PC-9 (cell line): ENCODE data around the gene TLX2. TPM values are rescaled to one million over a fixed set of nuclear protein-coding genes. Genes with fewer than 3 reads are reported as not detected.

Experiments
- BruUV-seq: library from RNA; stranded (reverse); fragments of 400-500 nt; replicated peaks from 2 replicates; lab custom pipeline; 2021; lab: Mats Ljungman, UMichigan
- CTCF ChIA-PET: fragments of 300-600 bp; sonication (Branson Sonifier 250); formaldehyde crosslinking; loops from one replicate; lab custom pipeline; 2022; ENCODE audit warnings: antibody characterized with exemption; lab: Charles Lee
- POLR2A ChIA-PET: fragments of 300-600 bp; sonication (Branson Sonifier 250); formaldehyde crosslinking; loops from one replicate; lab custom pipeline; 2022; ENCODE audit warnings: antibody characterized with exemption; ENCODE audit not compliant: unreplicated experiment; lab: Charles Lee
- DNase-seq, 2 experiments: peaks; one replicate each; pipeline versions ENCODE4 v3.0.0 to v3.0.0-alpha.2; 2015 to 2022; ENCODE audit warnings: mixed read lengths in 1 of 2
- H2AFZ ChIP-seq: fragments of 200-600 bp; sonication (generic); 2 replicates; pipeline ENCODE4 v1.8.1; 2017; ENCODE audit warnings: antibody characterized with exemption
- H3F3A ChIP-seq: fragments of 200-600 bp; sonication (generic); 2 replicates; pipeline ENCODE4 v1.8.1; 2017; ENCODE audit warnings: antibody characterized with exemption, mild to moderate bottlenecking, low read depth; ENCODE audit not compliant: insufficient read depth
- H3K27ac ChIP-seq: fragments of 200-600 bp; sonication (generic); 2 replicates; pipeline ENCODE4 v1.6.1; 2016; ENCODE audit warnings: mixed run types
- H3K27me3 ChIP-seq: fragments of 200-600 bp; sonication (generic); 2 replicates; pipeline ENCODE4 v1.6.1; 2016; ENCODE audit warnings: low read depth, mixed run types; ENCODE audit not compliant: insufficient read depth
- H3K36me3 ChIP-seq: fragments of 200-600 bp; sonication (generic); 2 replicates; pipeline ENCODE4 v1.6.1; 2016; ENCODE audit warnings: low read depth, mixed run types
- H3K4me1 ChIP-seq: fragments of 200-600 bp; sonication (generic); replicated peaks from 2 replicates; pipeline ENCODE4 v1.6.1; 2016; ENCODE audit warnings: mixed run types; ENCODE audit not compliant: insufficient read depth
- H3K4me2 ChIP-seq: fragments of 200-600 bp; sonication (generic); 2 replicates; pipeline ENCODE4 v1.6.1; 2017; ENCODE audit warnings: mixed run types
- H3K4me3 ChIP-seq: fragments of 200-600 bp; sonication (generic); 2 replicates; pipeline ENCODE4 v1.6.1; 2016; ENCODE audit warnings: mixed run types
- H3K79me2 ChIP-seq: fragments of 200-600 bp; sonication (generic); 2 replicates; pipeline ENCODE4 v1.6.1; 2017; ENCODE audit warnings: low read depth, mixed run types
- H3K9me2 ChIP-seq: fragments of 200-600 bp; sonication (generic); 2 replicates; pipeline ENCODE4 v1.8.1; 2017; ENCODE audit warnings: mild to moderate bottlenecking; ENCODE audit not compliant: insufficient read depth
- H3K9me3 ChIP-seq: fragments of 200-600 bp; sonication (generic); 2 replicates; pipeline ENCODE4 v1.8.1; 2016; ENCODE audit warnings: low read depth; ENCODE audit not compliant: insufficient read depth
- H4K20me1 ChIP-seq: fragments of 200-600 bp; sonication (generic); 2 replicates; pipeline ENCODE4 v1.8.1; 2017; ENCODE audit not compliant: insufficient read depth
- EZH2 ChIP-seq: fragments of 200-600 bp; sonication (generic); IDR thresholded peaks from 2 replicates; pipeline ENCODE4 v1.8.0; 2017; ENCODE audit warnings: antibody characterized with exemption, low read depth
- intact Hi-C: fragments of 100-400 bp; cut with micrococcal nuclease; formaldehyde crosslinking; loops from one replicate; pipeline ENCODE4 v1.10.0; 2022; ENCODE audit not compliant: unreplicated experiment
- total RNA-seq: library from RNA; stranded (reverse); gene quantifications from 2 replicates; pipeline ENCODE4 v1.2.3, GENCODE V29; 2021
- TF ChIP-seq, protein P1 (sequence below): fragments of 200-600 bp; sonication (generic); conservative IDR thresholded peaks from 2 replicates; pipeline ENCODE4 v1.6.1; 2017; ENCODE audit warnings: mixed run types, antibody characterized with exemption, mild to moderate bottlenecking, moderate library complexity

Gene TLX2
- total RNA-seq, 1 experiment from 2014 or later = 3.1 TPM

DNA sequence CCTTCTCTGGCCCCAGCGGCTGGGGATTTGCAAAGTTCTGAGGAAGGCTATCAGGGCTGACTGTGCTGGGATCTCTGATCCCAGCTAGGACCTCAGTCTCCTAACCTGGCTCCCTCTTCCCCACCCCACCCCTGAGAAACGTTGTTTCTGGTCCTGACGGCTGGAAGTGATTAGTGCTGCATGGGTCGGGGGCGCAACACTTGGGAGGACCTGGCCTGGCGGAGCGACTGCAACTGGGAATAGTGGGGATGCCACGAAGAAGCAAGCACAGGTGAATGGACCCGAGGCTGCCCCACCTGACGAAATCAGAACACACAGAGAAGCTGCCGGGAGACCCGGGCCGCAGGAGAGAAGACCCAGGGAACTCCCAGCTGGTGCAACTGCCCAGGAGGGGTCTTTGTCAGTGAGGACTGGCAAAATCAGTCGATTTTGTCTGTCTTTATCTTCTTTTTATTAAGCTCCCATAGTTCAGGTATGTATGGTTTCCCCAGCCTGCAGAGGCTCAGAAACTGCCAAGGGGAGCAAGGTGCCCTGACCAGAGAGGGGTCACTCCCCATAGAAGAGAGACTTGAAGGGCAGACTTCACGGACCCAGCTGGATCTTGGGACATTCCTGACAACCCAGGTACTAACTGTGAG lies 14.2 kb upstream of the TLX2 start:
- Histone ChIP-seq H4K20me1 (no peaks in the 10 kb centered on the region), H3K9me3 (no peaks in the 10 kb centered on the region), H3K4me3 (no peak overlapping the region), H3K4me1 (peaks cover 17% of the 10 kb centered on the region), H3K27me3 (no peaks in the 10 kb centered on the region), H3K36me3 (0 out of 2 replicates have a peak, but pooled peaks cover 5% of the 10 kb centered on the region), H3K9me2 (no peaks in the 10 kb centered on the region), H3F3A (peaks cover 26% of the 10 kb centered on the region; the same call in 1 of the 2 replicates), H3K4me2 (no peak overlapping the region), H2AFZ (no peak overlapping the region), H3K79me2 (peaks cover 10% of the 10 kb centered on the region; the same call in 1 of the 2 replicates), H3K27ac (no peak overlapping the region)
- no TSS peak for BruUV-seq
- intact Hi-C loops = loop anchor here (10.0 kb wide), 1 partner anchor 345 kb away; no protein-coding TSS in a partner anchor
- ChIA-PET CTCF (no interaction called here), POLR2A (no interaction called here)
- TF ChIP-seq EZH2 = no peak
- TF ChIP-seq, protein P1, sequence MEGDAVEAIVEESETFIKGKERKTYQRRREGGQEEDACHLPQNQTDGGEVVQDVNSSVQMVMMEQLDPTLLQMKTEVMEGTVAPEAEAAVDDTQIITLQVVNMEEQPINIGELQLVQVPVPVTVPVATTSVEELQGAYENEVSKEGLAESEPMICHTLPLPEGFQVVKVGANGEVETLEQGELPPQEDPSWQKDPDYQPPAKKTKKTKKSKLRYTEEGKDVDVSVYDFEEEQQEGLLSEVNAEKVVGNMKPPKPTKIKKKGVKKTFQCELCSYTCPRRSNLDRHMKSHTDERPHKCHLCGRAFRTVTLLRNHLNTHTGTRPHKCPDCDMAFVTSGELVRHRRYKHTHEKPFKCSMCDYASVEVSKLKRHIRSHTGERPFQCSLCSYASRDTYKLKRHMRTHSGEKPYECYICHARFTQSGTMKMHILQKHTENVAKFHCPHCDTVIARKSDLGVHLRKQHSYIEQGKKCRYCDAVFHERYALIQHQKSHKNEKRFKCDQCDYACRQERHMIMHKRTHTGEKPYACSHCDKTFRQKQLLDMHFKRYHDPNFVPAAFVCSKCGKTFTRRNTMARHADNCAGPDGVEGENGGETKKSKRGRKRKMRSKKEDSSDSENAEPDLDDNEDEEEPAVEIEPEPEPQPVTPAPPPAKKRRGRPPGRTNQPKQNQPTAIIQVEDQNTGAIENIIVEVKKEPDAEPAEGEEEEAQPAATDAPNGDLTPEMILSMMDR = no peak
- no peak for DNase-seq

DNA sequence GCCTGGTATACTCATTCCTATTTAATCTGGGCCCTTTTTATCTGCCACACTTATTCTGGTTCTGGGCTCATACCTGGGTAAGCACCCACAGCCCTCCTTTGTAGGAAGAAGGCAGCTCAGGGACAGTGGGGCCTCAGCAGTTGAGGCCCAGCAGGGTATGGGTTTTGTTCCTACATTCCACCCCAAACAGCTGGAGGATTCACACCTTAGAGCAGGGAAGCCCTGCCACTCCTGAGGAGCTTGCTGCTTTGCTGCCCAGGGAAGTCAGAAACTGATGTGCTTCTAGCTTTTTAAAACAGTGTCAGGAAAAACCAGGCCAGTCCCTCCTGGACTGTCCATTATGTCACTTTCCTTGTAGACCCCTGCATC lies 13.7 kb upstream of the TLX2 start:
- Histone ChIP-seq H2AFZ (no peak overlapping the region), H3K9me3 (no peaks in the 10 kb centered on the region), H3K4me2 (no peak overlapping the region), H3K4me1 (peaks cover 22% of the 10 kb centered on the region), H4K20me1 (no peaks in the 10 kb centered on the region), H3K9me2 (no peaks in the 10 kb centered on the region), H3K79me2 (peaks cover 15% of the 10 kb centered on the region), H3K36me3 (0 out of 2 replicates have a peak, but pooled peaks cover 5% of the 10 kb centered on the region), H3K4me3 (no peak overlapping the region), H3K27me3 (no peaks in the 10 kb centered on the region), H3K27ac (no peak overlapping the region), H3F3A (peaks cover 28% of the 10 kb centered on the region; the same call in 1 of the 2 replicates)
- POLR2A ChIA-PET = no interaction called here
- intact Hi-C loops = loop anchor here (10.0 kb wide), 1 partner anchor 344 kb away; no protein-coding TSS in a partner anchor
- TF ChIP-seq, protein P1 = no peak
- CTCF ChIA-PET = no interaction called here
- DNase-seq = no peak
- no TSS peak for BruUV-seq

DNA sequence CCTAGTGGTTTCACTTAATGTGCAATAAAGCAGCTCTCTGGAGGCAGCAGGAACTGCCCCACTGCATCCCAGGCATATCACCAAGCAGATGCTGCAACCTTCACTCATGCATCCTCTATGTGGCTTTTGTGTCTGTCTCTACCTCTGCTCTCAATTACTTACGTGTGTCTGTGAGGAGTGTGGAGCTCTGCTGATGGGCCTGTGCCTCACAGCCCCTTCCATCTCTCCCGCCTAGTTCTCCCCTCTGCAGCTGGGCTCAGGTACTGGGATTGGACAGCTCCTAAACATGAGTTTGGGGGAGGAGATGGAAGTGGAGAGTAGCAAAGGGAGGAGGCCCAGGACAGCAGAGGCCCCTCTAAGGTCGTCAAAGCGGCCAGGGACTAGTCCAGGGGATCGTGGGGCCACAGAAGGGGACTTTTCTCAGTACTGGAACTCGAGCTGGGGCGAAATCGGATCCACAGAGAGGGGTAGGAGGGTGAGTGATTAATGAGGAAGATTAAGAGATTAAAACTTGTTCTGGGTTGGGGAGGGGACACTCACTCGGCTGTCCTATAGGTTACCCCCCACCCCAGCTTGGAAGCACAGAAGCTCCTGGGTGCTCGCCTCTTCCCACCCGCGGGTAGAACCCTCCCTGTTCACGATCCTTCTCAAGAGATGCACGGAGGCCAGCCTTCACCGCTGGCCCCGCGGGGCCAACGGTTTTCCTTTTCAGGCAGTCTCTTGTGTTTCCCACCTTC lies 12.7 kb upstream of the TLX2 start:
- Histone ChIP-seq H3K4me3 (no peak overlapping the region), H3F3A (peaks cover 29% of the 10 kb centered on the region; the same call in 1 of the 2 replicates), H4K20me1 (no peaks in the 10 kb centered on the region), H3K79me2 (peaks cover 24% of the 10 kb centered on the region), H3K9me3 (no peaks in the 10 kb centered on the region), H3K27ac (no peak overlapping the region), H3K36me3 (0 out of 2 replicates have a peak, but pooled peaks cover 10% of the 10 kb centered on the region), H3K9me2 (no peaks in the 10 kb centered on the region), H2AFZ (no peak overlapping the region), H3K27me3 (no peaks in the 10 kb centered on the region), H3K4me2 (no peak overlapping the region), H3K4me1 (peaks cover 32% of the 10 kb centered on the region)
- POLR2A ChIA-PET = no interaction called here
- TF ChIP-seq EZH2 = no peak
- TF ChIP-seq, protein P1 = no peak
- CTCF ChIA-PET = no interaction called here
- intact Hi-C loops = loop anchor here (10.0 kb wide), 1 partner anchor 343 kb away; no protein-coding TSS in a partner anchor
- no TSS peak for BruUV-seq
- DNase-seq = no peak
